Astrocyte (in vitro differentiated cells and primary cell): ENCODE data around the gene PRKACA.

Source experiments
- EZH2 ChIP-seq: IDR thresholded peaks from 2 replicates; pipeline ENCODE4 v1.6.1; 2012; ENCODE audit warnings: mild to moderate bottlenecking, low read length, inconsistent platforms; ENCODE audit not compliant: insufficient read depth
- TF ChIP-seq, protein P1 (sequence below): IDR thresholded peaks from 2 replicates; pipeline ENCODE4 v1.5.1; 2011; ENCODE audit warnings: low read depth, mild to moderate bottlenecking, inconsistent platforms, low read length, moderate library complexity; ENCODE audit not compliant: insufficient read depth

DNA sequence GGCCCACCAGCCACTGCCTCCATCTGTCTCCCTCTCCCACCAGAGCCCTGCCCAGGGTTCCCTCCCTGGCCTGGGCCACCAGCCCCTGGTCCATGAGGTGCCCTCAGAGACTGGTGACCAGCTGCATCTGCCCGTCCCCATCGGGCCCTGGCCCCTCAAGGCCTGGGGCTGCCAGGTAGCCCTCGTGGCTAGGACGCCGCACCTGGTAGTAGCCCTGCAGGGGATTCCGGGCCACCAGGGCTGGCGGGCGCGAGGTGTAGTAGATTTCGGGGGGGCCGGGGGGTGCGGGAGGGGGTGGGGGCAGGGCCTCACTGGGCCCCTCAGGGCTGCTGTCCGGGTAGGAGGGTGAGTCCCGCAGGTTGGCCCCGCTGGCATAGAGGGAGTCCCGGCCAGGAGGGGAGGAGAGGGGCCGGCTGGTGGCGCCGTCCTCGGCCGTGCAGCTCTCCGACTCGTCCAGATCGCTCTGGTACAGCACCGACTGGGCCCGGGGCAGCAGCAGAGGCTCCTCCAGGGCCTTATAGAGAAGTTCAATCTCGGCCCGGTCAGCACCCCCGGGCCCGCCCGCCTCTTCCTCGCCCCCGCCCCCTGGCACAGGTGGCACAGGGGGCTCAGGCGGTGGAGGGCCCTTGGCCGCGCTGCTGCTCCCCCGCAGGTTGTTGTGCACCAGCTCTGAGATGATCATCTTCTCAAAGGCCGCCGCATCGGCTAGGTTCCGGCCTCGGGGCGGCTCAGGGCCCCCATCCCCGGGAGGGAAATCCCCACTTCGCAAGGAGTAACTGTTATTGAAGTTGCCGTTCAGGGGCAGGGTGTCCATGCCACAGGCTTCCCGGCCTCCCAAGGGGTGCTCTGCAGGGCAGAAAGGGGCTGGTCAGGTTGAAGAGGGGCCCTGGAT lies 33.5 kb upstream of the PRKACA start:
- TF ChIP-seq, protein P1, sequence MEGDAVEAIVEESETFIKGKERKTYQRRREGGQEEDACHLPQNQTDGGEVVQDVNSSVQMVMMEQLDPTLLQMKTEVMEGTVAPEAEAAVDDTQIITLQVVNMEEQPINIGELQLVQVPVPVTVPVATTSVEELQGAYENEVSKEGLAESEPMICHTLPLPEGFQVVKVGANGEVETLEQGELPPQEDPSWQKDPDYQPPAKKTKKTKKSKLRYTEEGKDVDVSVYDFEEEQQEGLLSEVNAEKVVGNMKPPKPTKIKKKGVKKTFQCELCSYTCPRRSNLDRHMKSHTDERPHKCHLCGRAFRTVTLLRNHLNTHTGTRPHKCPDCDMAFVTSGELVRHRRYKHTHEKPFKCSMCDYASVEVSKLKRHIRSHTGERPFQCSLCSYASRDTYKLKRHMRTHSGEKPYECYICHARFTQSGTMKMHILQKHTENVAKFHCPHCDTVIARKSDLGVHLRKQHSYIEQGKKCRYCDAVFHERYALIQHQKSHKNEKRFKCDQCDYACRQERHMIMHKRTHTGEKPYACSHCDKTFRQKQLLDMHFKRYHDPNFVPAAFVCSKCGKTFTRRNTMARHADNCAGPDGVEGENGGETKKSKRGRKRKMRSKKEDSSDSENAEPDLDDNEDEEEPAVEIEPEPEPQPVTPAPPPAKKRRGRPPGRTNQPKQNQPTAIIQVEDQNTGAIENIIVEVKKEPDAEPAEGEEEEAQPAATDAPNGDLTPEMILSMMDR, result no peak
- TF ChIP-seq EZH2, result no peak
